ENCODE results near the gene CEP70.
"Not testable (repeated sequence)": the region's sequence is repeated elsewhere in the genome, so short reads cannot be mapped to it uniquely, and the experiment has no call there.

Gene CEP70

GRCh38 chr3:138560501-138560900 is 33.6 kb downstream of the CEP70 start:
- TF ChIP-seq SPI1 (IDR thresholded peaks at IDR 0.05; ENCODE audit: low read depth, low read length), result no peak
- no peak for TF ChIP-seq POLR2AphosphoS5 (IDR thresholded peaks at IDR 0.05; ENCODE audit: low read depth, low read length)
- TF ChIP-seq POU2F2 (IDR thresholded peaks at IDR 0.05; ENCODE audit: low read depth, low read length), result no peak
- no peak for TF ChIP-seq POLR2A (IDR thresholded peaks at IDR 0.05; ENCODE audit: low read depth, low read length)
- TF ChIP-seq PAX5 (IDR thresholded peaks at IDR 0.05; ENCODE audit: insufficient read depth, low read length, severe bottlenecking), result no peak
- no peak for TF ChIP-seq TAF1 (IDR thresholded peaks at IDR 0.05; ENCODE audit: low read depth, low read length)
- FAIRE-seq (no peak), DNase-seq (ENCODE audit: insufficient read length, low spot score) (no peak)

- no peak for DNase-seq (ENCODE audit: insufficient read length, low spot score)
- TF ChIP-seq SPI1 (IDR thresholded peaks at IDR 0.05; ENCODE audit: low read depth, low read length) (no peak), POLR2A (IDR thresholded peaks at IDR 0.05; ENCODE audit: low read depth, low read length) (no peak), POU2F2 (IDR thresholded peaks at IDR 0.05; ENCODE audit: low read depth, low read length) (no peak), TAF1 (IDR thresholded peaks at IDR 0.05; ENCODE audit: low read depth, low read length) (no peak), PAX5 (IDR thresholded peaks at IDR 0.05; ENCODE audit: insufficient read depth, low read length, severe bottlenecking) (no peak), POLR2AphosphoS5 (IDR thresholded peaks at IDR 0.05; ENCODE audit: low read depth, low read length) (no peak)
- FAIRE-seq, result no peak
Measured at GRCh38 chr3:138559134-138559533, 34.9 kb downstream of the CEP70 start.

GRCh38 chr3:138554775-138555174 is 39.3 kb downstream of the CEP70 start:
- FAIRE-seq, result not testable (repeated sequence)

GRCh38 chr3:138550958-138551357 is 43.1 kb downstream of the CEP70 start:
- not testable (repeated sequence) for FAIRE-seq

More at GRCh38 chr3:138554775-138555174, 39.3 kb downstream of the CEP70 start:
- not testable (repeated sequence) for DNase-seq (ENCODE audit: insufficient read length, low spot score)

GRCh38 chr3:138549179-138549977 is 44.7 kb downstream of the CEP70 start:
- DNase-seq (ENCODE audit: insufficient read length, low spot score), result no peak
- TF ChIP-seq SPI1 (IDR thresholded peaks at IDR 0.05; ENCODE audit: low read depth, low read length), result no peak
- TF ChIP-seq POLR2A (IDR thresholded peaks at IDR 0.05; ENCODE audit: low read depth, low read length), result no peak
- no peak for TF ChIP-seq POLR2AphosphoS5 (IDR thresholded peaks at IDR 0.05; ENCODE audit: low read depth, low read length)
- TF ChIP-seq TAF1 (IDR thresholded peaks at IDR 0.05; ENCODE audit: low read depth, low read length), result no peak
- no peak for FAIRE-seq

More at GRCh38 chr3:138550958-138551357, 43.1 kb downstream of the CEP70 start:
- not testable (repeated sequence) for DNase-seq (ENCODE audit: insufficient read length, low spot score)

- DNase-seq (ENCODE audit: insufficient read length, low spot score) (no peak), FAIRE-seq (no peak)
- TF ChIP-seq PAX5 (IDR thresholded peaks at IDR 0.05; ENCODE audit: insufficient read depth, low read length, severe bottlenecking) (no peak), SPI1 (IDR thresholded peaks at IDR 0.05; ENCODE audit: low read depth, low read length) (no peak), POLR2AphosphoS5 (IDR thresholded peaks at IDR 0.05; ENCODE audit: low read depth, low read length) (no peak), POLR2A (IDR thresholded peaks at IDR 0.05; ENCODE audit: low read depth, low read length) (no peak), TAF1 (IDR thresholded peaks at IDR 0.05; ENCODE audit: low read depth, low read length) (no peak), POU2F2 (IDR thresholded peaks at IDR 0.05; ENCODE audit: low read depth, low read length) (no peak)
Measured at GRCh38 chr3:138547342-138547975, 46.6 kb downstream of the CEP70 start.

- DNase-seq (ENCODE audit: insufficient read length, low spot score) (no peak), FAIRE-seq (no peak)
- TF ChIP-seq SPI1 (IDR thresholded peaks at IDR 0.05; ENCODE audit: low read depth, low read length) (no peak), POLR2A (IDR thresholded peaks at IDR 0.05; ENCODE audit: low read depth, low read length) (no peak), TAF1 (IDR thresholded peaks at IDR 0.05; ENCODE audit: low read depth, low read length) (no peak), PAX5 (IDR thresholded peaks at IDR 0.05; ENCODE audit: insufficient read depth, low read length, severe bottlenecking) (no peak), POU2F2 (IDR thresholded peaks at IDR 0.05; ENCODE audit: low read depth, low read length) (no peak)
Measured at GRCh38 chr3:138544546-138544945, 49.5 kb downstream of the CEP70 start.

GRCh38 chr3:138542977-138543376 is 51.1 kb downstream of the CEP70 start:
- DNase-seq (ENCODE audit: insufficient read length, low spot score) (no peak), FAIRE-seq (no peak)
- TF ChIP-seq TAF1 (IDR thresholded peaks at IDR 0.05; ENCODE audit: low read depth, low read length), result no peak
- TF ChIP-seq POU2F2 (IDR thresholded peaks at IDR 0.05; ENCODE audit: low read depth, low read length), result no peak
- no peak for TF ChIP-seq POLR2A (IDR thresholded peaks at IDR 0.05; ENCODE audit: low read depth, low read length)
- no peak for TF ChIP-seq SPI1 (IDR thresholded peaks at IDR 0.05; ENCODE audit: low read depth, low read length)
- TF ChIP-seq POLR2AphosphoS5 (IDR thresholded peaks at IDR 0.05; ENCODE audit: low read depth, low read length), result no peak
- TF ChIP-seq PAX5 (IDR thresholded peaks at IDR 0.05; ENCODE audit: insufficient read depth, low read length, severe bottlenecking), result no peak

GRCh38 chr3:138539352-138539751 is 54.7 kb downstream of the CEP70 start:
- DNase-seq (ENCODE audit: insufficient read length, low spot score), result no peak
- TF ChIP-seq POLR2A (IDR thresholded peaks at IDR 0.05; ENCODE audit: low read depth, low read length), result no peak
- no peak for TF ChIP-seq TAF1 (IDR thresholded peaks at IDR 0.05; ENCODE audit: low read depth, low read length)
- no peak for TF ChIP-seq PAX5 (IDR thresholded peaks at IDR 0.05; ENCODE audit: insufficient read depth, low read length, severe bottlenecking)
- TF ChIP-seq POU2F2 (IDR thresholded peaks at IDR 0.05; ENCODE audit: low read depth, low read length), result no peak
- no peak for TF ChIP-seq SPI1 (IDR thresholded peaks at IDR 0.05; ENCODE audit: low read depth, low read length)
- TF ChIP-seq POLR2AphosphoS5 (IDR thresholded peaks at IDR 0.05; ENCODE audit: low read depth, low read length), result no peak
- no peak for FAIRE-seq

- not testable (repeated sequence) for DNase-seq (ENCODE audit: insufficient read length, low spot score); FAIRE-seq
Measured at GRCh38 chr3:138521445-138521844, 72.6 kb downstream of the CEP70 start.
